Measurements from ENCODE around the gene RFX1. TPM values are rescaled to one million over a fixed set of nuclear protein-coding genes. Genes with fewer than 3 reads are reported as not detected.

Gene RFX1
- total RNA-seq, 2 donors from 2014 or later = 17.1 to 24.3 TPM

DNA sequence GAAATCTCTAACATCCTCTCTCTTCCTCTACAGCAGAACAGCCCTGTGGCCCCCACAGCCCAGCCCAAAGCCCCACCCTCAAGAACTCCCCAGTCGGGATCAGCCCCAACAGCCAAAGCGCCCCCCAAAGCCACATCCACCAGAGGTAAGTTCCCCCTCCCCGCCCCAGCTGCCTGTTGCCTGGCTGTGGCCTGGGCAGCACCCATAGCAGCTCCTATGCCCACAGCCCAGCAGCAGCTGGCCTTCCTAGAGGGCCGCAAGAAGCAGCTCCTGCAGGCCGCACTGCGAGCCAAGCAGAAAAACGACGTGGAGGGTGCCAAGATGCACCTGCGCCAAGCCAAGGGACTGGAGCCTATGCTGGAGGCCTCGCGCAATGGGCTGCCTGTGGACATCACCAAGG lies 85.6 kb downstream of the RFX1 start:
- Histone ChIP-seq H3K4me3 (ENCODE audit: low read length) (no peak overlapping the region), H3K9me3 (ENCODE audit: control insufficient read depth, low read length) (peaks cover 14% of the 10 kb centered on the region), H3K27me3 (ENCODE audit: control insufficient read depth, insufficient read depth, low read length, poor library complexity, severe bottlenecking) (no peaks in the 10 kb centered on the region), H3K27ac (ENCODE audit: low read depth, low read length) (no peak overlapping the region), H3K9ac (ENCODE audit: extremely low read depth, low read length, poor library complexity, severe bottlenecking) (no peak overlapping the region), H3K4me1 (ENCODE audit: control insufficient read depth, insufficient read depth, low read length) (no peaks in the 10 kb centered on the region), H3K36me3 (ENCODE audit: control insufficient read depth, insufficient read depth, low read length) (peaks cover 47% of the 10 kb centered on the region)
- WGBS, 2 experiments (ENCODE audit: insufficient coverage in 1 of 2, insufficient read length in 1 of 2) = 94 to 100% methylated on average over 5 to 11 of the region's 11 CpGs
- Mint-ChIP-seq H3K27me3 (ENCODE audit: insufficient read depth) (no peaks in the 10 kb centered on the region), H3K4me1 (no peaks in the 10 kb centered on the region), H3K9me3 (peaks cover 13% of the 10 kb centered on the region), H3K27ac (no peak overlapping the region), H3K4me3 (no peak overlapping the region), H3K36me3 (ENCODE audit: low read depth) (peaks cover 78% of the 10 kb centered on the region)
- no peak for DNase-seq
- TF ChIP-seq, protein P1, sequence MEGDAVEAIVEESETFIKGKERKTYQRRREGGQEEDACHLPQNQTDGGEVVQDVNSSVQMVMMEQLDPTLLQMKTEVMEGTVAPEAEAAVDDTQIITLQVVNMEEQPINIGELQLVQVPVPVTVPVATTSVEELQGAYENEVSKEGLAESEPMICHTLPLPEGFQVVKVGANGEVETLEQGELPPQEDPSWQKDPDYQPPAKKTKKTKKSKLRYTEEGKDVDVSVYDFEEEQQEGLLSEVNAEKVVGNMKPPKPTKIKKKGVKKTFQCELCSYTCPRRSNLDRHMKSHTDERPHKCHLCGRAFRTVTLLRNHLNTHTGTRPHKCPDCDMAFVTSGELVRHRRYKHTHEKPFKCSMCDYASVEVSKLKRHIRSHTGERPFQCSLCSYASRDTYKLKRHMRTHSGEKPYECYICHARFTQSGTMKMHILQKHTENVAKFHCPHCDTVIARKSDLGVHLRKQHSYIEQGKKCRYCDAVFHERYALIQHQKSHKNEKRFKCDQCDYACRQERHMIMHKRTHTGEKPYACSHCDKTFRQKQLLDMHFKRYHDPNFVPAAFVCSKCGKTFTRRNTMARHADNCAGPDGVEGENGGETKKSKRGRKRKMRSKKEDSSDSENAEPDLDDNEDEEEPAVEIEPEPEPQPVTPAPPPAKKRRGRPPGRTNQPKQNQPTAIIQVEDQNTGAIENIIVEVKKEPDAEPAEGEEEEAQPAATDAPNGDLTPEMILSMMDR (conservative IDR thresholded peaks at IDR 0.05) = no peak

DNA sequence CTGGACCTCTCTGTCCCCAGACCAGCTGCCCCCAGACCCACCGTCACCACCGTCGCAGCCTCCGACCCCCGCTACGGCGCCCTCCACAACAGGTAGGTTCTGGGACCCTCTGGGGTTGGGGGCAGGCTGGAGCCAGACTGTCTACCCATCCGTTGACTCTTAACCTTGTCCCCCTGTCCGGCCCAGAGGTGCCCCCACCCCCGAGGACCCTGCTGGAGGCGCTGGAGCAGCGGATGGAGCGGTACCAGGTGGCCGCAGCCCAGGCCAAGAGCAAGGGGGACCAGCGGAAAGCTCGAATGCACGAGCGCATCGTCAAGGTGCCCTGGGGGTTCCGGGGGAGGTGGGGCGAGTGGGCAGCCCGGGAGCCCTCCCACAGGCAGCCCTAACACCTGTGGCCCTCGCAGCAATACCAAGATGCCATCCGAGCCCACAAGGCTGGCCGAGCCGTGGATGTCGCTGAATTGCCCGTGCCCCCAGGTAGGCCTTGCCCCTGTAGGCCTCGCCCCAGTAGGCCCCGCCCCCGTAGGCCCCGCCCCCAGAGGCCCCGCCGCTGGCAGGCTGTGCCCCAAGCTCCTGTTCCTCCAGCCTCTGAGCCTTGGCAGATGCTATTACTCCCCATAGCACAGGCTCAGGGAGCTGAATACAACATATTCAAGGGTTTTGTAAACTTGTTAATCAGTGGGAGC lies 87.3 kb downstream of the RFX1 start:
- Histone ChIP-seq H3K27me3 (ENCODE audit: control insufficient read depth, insufficient read depth, low read length, poor library complexity, severe bottlenecking) (no peaks in the 10 kb centered on the region), H3K9ac (ENCODE audit: extremely low read depth, low read length, poor library complexity, severe bottlenecking) (no peak overlapping the region), H3K9me3 (ENCODE audit: control insufficient read depth, low read length) (peaks cover 14% of the 10 kb centered on the region), H3K4me3 (ENCODE audit: low read length) (no peak overlapping the region), H3K36me3 (ENCODE audit: control insufficient read depth, insufficient read depth, low read length) (peaks cover 38% of the 10 kb centered on the region), H3K4me1 (ENCODE audit: control insufficient read depth, insufficient read depth, low read length) (no peaks in the 10 kb centered on the region), H3K27ac (ENCODE audit: low read depth, low read length) (no peak overlapping the region)
- 92 to 97% methylated on average over 21 to 32 of the region's 34 CpGs for WGBS, 2 experiments (ENCODE audit: insufficient coverage in 1 of 2, insufficient read length in 1 of 2)
- Mint-ChIP-seq H3K27ac (no peak overlapping the region), H3K27me3 (ENCODE audit: insufficient read depth) (no peaks in the 10 kb centered on the region), H3K4me1 (no peaks in the 10 kb centered on the region), H3K36me3 (ENCODE audit: low read depth) (peaks cover 75% of the 10 kb centered on the region), H3K4me3 (no peak overlapping the region), H3K9me3 (peaks cover 13% of the 10 kb centered on the region)
- DNase-seq = no peak
- TF ChIP-seq, protein P1 (conservative IDR thresholded peaks at IDR 0.05) = no peak

- peaks cover 13% of the 10 kb centered on the region for H3K9me3 Mint-ChIP-seq
These were observed 88.2 kb downstream of the RFX1 start for GRCh38 chr19:13917888-13918406.

More at GRCh38 chr19:13917888-13918406, 88.2 kb downstream of the RFX1 start:
- no peak for DNase-seq
- Mint-ChIP-seq H3K4me1 (no peaks in the 10 kb centered on the region), H3K27ac (no peak overlapping the region), H3K27me3 (ENCODE audit: insufficient read depth) (no peaks in the 10 kb centered on the region), H3K4me3 (no peak overlapping the region), H3K36me3 (ENCODE audit: low read depth) (peaks cover 68% of the 10 kb centered on the region)
- H3K27ac ChIP-seq (ENCODE audit: low read depth, low read length) = no peak overlapping the region
- H3K4me3 ChIP-seq (ENCODE audit: low read length) = no peak overlapping the region
- peaks cover 37% of the 10 kb centered on the region for H3K36me3 ChIP-seq (ENCODE audit: control insufficient read depth, insufficient read depth, low read length)
- no peaks in the 10 kb centered on the region for H3K27me3 ChIP-seq (ENCODE audit: control insufficient read depth, insufficient read depth, low read length, poor library complexity, severe bottlenecking)
- peaks cover 14% of the 10 kb centered on the region for H3K9me3 ChIP-seq (ENCODE audit: control insufficient read depth, low read length)
- no peaks in the 10 kb centered on the region for H3K4me1 ChIP-seq (ENCODE audit: control insufficient read depth, insufficient read depth, low read length)
- 94 to 95% methylated on average over 13 to 14 of the region's 14 CpGs for WGBS, 2 experiments (ENCODE audit: insufficient coverage in 1 of 2, insufficient read length in 1 of 2)
- TF ChIP-seq, protein P1 (conservative IDR thresholded peaks at IDR 0.05) = no peak
- no peak overlapping the region for H3K9ac ChIP-seq (ENCODE audit: extremely low read depth, low read length, poor library complexity, severe bottlenecking)

Measured in endodermal cell (in vitro differentiated cells).